ENCODE data around the gene ADGRV1. TPM values are rescaled to one million over a fixed set of nuclear protein-coding genes. Genes with fewer than 3 reads are reported as not detected.
"Not testable (repeated sequence)": the region's sequence is repeated elsewhere in the genome, so short reads cannot be mapped to it uniquely, and the experiment has no call there.

ADGRV1 gene
- total and polyA plus RNA-seq, 12 donors, result 129 to 2,577 (median 695) TPM

DNA sequence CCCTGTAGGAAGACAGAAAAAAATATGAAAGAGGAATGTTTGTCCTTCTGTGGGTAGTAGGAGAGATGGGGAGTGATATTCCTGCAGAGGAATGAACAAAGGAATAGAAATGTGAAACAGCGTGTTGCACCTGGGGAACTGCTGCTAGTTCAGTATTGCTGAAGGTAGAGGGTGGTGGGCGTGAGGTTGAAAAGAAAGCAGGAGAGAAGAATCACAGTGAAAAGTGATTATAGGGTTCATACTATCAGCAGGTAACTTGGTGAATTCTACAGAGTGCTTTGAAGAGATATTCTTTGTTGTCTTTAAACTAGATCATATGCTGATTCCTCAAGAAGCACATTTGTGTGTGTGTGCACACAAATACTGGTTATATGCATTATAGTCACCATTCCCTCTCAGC is 95.6 kb downstream of the ADGRV1 start:
- Histone ChIP-seq H3K4me1 (replicated peaks in 1 of 2) (no peaks in the 10 kb centered on the region), H3K4me3 (no peak overlapping the region), H3K9me3 (replicated peaks in 1 of 3) (no peaks in the 10 kb centered on the region), H3K27me3 (no peaks in the 10 kb centered on the region), H3K27ac (no peak overlapping the region), H3K36me3 (replicated peaks in 1 of 2) (no peaks in the 10 kb centered on the region)
- 69 to 89% (median 80%) methylated on average over 2 of the region's 2 CpGs for WGBS, 4 donors
- intact Hi-C loops (cut with DNase I), result no loop called here
- TF ChIP-seq POLR2A (IDR thresholded peaks at IDR 0.05), result no peak
- TF ChIP-seq, protein P1, sequence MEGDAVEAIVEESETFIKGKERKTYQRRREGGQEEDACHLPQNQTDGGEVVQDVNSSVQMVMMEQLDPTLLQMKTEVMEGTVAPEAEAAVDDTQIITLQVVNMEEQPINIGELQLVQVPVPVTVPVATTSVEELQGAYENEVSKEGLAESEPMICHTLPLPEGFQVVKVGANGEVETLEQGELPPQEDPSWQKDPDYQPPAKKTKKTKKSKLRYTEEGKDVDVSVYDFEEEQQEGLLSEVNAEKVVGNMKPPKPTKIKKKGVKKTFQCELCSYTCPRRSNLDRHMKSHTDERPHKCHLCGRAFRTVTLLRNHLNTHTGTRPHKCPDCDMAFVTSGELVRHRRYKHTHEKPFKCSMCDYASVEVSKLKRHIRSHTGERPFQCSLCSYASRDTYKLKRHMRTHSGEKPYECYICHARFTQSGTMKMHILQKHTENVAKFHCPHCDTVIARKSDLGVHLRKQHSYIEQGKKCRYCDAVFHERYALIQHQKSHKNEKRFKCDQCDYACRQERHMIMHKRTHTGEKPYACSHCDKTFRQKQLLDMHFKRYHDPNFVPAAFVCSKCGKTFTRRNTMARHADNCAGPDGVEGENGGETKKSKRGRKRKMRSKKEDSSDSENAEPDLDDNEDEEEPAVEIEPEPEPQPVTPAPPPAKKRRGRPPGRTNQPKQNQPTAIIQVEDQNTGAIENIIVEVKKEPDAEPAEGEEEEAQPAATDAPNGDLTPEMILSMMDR (IDR thresholded peaks at IDR 0.05), result no peak
- DNase-seq, result no peak

DNA sequence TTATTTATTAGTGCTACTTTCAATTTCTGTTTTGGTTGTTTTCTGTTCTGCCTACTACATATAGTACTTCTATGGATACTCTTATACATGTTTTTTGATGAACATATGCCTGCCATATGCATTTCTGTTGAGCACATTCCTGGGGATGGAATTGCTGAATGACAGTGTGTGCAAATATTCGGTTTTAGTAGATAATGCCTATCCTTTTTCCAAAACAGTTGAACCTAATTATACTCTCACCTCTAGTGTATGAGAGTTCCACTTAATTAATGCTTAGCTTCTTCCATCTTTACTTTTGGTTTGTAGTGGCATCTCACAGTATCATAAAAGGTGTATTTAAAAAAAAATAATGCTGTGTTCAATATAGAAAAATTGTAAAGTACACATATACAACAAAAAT is 96.8 kb downstream of the ADGRV1 start:
- DNase-seq, result no peak
- Histone ChIP-seq H3K9me3 (replicated peaks in 1 of 3) (no peaks in the 10 kb centered on the region), H3K4me1 (replicated peaks in 1 of 2) (no peaks in the 10 kb centered on the region), H3K27me3 (no peaks in the 10 kb centered on the region), H3K27ac (no peak overlapping the region), H3K36me3 (replicated peaks in 1 of 2) (no peaks in the 10 kb centered on the region), H3K4me3 (no peak overlapping the region)
- WGBS, 4 donors, result 45 to 63% (median 54%) methylated on average over 1 of the region's 1 CpG
- intact Hi-C loops (cut with DNase I), result no loop called here
- TF ChIP-seq, protein P1 (IDR thresholded peaks at IDR 0.05), result no peak
- TF ChIP-seq POLR2A (IDR thresholded peaks at IDR 0.05), result no peak

DNA sequence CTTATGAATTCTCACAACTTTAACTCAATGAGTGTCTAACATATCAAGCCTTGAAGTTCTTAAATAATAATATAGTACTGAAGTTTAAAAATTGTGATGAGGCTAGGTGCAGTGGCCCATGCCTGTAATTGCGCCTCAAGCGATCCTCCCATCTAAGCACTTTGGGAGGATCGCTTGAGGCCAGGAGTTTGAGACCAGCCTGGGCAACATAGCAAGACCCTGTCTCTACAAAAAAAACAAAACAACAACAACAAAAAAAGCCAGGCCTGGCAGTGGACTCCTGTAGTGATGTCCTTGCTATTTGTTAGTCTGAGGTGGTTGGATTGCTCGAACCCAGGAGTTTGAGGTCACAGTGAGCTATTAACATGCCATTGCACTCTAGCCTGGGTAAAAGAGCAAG is 98.4 kb downstream of the ADGRV1 start:
- no peak for TF ChIP-seq POLR2A (IDR thresholded peaks at IDR 0.05)
- H3K4me3 ChIP-seq, result no peak overlapping the region
- H3K36me3 ChIP-seq (replicated peaks in 1 of 2), result no peaks in the 10 kb centered on the region
- no peak overlapping the region for H3K27ac ChIP-seq
- no peaks in the 10 kb centered on the region for H3K4me1 ChIP-seq (replicated peaks in 1 of 2)
- no peaks in the 10 kb centered on the region for H3K27me3 ChIP-seq
- no peaks in the 10 kb centered on the region for H3K9me3 ChIP-seq (replicated peaks in 1 of 3)
- no peak for DNase-seq
- intact Hi-C loops (cut with DNase I), result no loop called here
- 45 to 87% (median 53%) methylated on average over 4 of the region's 4 CpGs for WGBS, 4 donors

DNA sequence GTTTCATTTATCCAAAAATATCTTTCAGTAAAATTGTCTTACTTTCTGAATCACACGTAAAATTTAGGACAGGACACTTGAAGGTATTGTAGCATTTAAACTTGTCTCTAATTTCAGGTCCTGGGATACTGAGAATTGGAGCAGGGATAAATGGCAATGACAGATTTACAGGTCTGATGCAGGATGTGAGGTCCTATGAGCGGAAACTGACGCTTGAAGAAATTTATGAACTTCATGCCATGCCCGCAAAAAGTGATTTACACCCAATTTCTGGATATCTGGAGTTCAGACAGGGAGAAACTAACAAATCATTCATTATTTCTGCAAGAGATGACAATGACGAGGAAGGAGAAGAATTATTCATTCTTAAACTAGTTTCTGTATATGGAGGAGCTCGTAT is 99.2 kb downstream of the ADGRV1 start:
- H3K36me3 ChIP-seq (replicated peaks in 1 of 2), result no peaks in the 10 kb centered on the region
- TF ChIP-seq POLR2A (IDR thresholded peaks at IDR 0.05), result no peak
- H3K27me3 ChIP-seq, result no peaks in the 10 kb centered on the region
- no peak overlapping the region for H3K27ac ChIP-seq
- intact Hi-C loops (cut with DNase I), result no loop called here
- H3K4me1 ChIP-seq (replicated peaks in 1 of 2), result no peaks in the 10 kb centered on the region
- 71 to 73% (median 72%) methylated on average over 6 of the region's 6 CpGs for WGBS, 4 donors
- H3K9me3 ChIP-seq (replicated peaks in 1 of 3), result no peaks in the 10 kb centered on the region
- H3K4me3 ChIP-seq, result no peak overlapping the region
- no peak for DNase-seq

DNA sequence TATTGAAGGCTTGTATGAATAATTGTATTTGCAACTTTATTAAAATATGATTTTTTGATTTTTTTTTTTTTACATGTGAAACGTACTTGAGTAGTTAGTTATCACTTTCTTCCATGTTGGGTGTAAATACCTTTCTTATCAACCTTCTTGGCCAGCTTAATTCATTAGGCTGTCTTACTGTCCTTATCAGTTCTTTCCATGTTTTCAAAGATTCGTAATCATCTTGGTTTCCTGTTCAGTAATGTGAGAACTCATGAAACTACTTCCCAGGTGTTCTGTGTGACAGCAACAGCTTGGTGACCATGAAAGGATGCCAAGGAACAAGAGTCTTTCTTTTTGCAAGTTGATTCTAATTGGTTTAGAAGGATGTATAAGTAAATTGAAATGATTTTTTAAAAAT is 100.0 kb downstream of the ADGRV1 start:
- no peak for DNase-seq
- TF ChIP-seq POLR2A (IDR thresholded peaks at IDR 0.05), result no peak
- TF ChIP-seq, protein P1 (IDR thresholded peaks at IDR 0.05), result no peak
- WGBS, 4 donors, result 44 to 60% (median 56%) methylated on average over 2 of the region's 2 CpGs
- Histone ChIP-seq H3K27me3 (no peaks in the 10 kb centered on the region), H3K9me3 (replicated peaks in 1 of 3) (no peaks in the 10 kb centered on the region), H3K36me3 (replicated peaks in 1 of 2) (no peaks in the 10 kb centered on the region), H3K27ac (no peak overlapping the region), H3K4me3 (no peak overlapping the region), H3K4me1 (replicated peaks in 1 of 2) (no peaks in the 10 kb centered on the region)
- intact Hi-C loops (cut with DNase I), result no loop called here

DNA sequence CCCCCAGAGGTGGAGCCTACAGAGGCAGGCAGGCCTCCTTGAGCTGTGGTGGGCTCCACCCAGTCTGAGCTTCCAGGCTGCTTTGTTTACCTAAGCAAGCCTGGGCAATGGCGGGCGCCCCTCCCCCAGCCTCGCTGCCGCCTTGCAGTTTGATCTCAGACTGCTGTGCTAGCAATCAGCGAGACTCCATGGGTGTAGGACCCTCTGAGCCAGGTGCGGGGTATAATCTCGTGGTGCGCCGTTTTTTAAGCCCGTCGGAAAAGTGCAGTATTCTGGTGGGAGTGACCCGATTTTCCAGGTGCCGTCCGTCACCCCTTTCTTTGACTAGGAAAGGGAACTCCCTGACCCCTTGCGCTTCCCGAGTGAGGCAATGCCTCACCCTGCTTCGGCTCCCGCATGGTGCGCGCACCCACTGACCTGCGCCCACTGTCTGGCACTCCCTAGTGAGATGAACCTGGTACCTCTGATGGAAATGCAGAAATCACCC is 109.5 kb downstream of the ADGRV1 start:
- WGBS, 4 donors, result 71 to 82% (median 79%) methylated on average over 15 to 20 of the region's 21 CpGs
- H3K27me3 ChIP-seq; DNase-seq; H3K9me3 ChIP-seq (replicated peaks in 1 of 3); H3K27ac ChIP-seq; H3K4me3 ChIP-seq; intact Hi-C loops (cut with DNase I); H3K4me1 ChIP-seq (replicated peaks in 1 of 2); H3K36me3 ChIP-seq (replicated peaks in 1 of 2): not testable (repeated sequence)
